ENCODE results near the gene ANKRD18B. TPM values are rescaled to one million over a fixed set of nuclear protein-coding genes. Genes with fewer than 3 reads are reported as not detected.
A peak's percentile ranks its signal among the peaks of the same experiment; 100 is the strongest.

Gene ANKRD18B
- total and polyA plus RNA-seq, 9 of the 15 experiments (the other 6 are each of a cell fraction or from before 2014, with no cell fraction given): 0.43 to 12.6 (median 1.8) TPM

DNA sequence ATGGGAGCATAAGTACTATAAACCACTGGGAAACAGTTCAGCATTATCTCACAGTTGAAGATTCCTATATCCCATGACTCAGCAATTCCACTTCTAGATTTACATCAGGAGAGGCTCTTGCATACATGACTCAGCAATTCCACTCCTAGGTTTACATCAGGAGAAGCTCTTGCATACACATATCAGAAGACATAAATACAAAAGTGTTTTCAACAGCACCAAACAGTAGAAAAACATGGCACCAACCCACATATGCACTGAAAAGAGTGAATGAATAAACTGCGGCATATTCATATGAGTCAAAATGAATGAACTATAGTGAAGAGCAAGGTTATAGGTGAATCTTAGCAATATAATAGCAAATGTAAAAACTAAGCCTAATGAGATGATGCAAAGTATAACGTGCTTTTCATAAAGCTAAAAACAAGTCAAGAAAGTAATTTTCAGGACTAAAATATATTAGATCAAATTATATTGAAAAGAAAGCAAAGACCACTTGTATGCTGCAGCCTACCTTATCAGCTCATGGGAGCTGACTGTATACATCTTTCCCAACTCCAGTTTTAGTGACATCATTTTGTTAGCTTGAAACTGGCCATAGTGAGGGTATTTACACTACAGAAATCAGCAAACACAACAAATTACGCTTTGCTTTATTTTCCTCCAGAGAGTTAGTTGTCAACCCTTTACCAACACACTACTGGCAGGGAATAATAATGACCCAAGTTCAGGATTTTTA is 95.8 kb downstream of the ANKRD18B start (continued):
- TF ChIP-seq KLF13 (tag; IDR thresholded peaks at IDR 0.05; ENCODE audit: borderline replicate concordance, low read depth) (no peak), ZNF280A (IDR thresholded peaks at IDR 0.05; ENCODE audit: low read depth, partially characterized antibody) (no peak), RHOXF2B (CRISPR knock-in tag; conservative IDR thresholded peaks at IDR 0.05) (no peak), TOE1 (IDR thresholded peaks at IDR 0.05; ENCODE audit: borderline replicate concordance) (no peak), TOE1 (CRISPR knock-in tag; IDR thresholded peaks at IDR 0.05; ENCODE audit: borderline replicate concordance, low read depth) (no peak), FOXK1 (CRISPR knock-in tag; IDR thresholded peaks at IDR 0.05; ENCODE audit: borderline replicate concordance) (no peak), PHF8 (IDR thresholded peaks at IDR 0.05; ENCODE audit: borderline replicate concordance, low read length) (no peak), L3MBTL2 (IDR thresholded peaks at IDR 0.05) (no peak), TCFL5 (CRISPR knock-in tag; conservative IDR thresholded peaks at IDR 0.05) (no peak), SREBF2 (CRISPR knock-in tag; IDR thresholded peaks at IDR 0.05) (no peak), ZNF609 (CRISPR knock-in tag; IDR thresholded peaks at IDR 0.05; ENCODE audit: borderline replicate concordance) (no peak), PTTG1 (tag; IDR thresholded peaks at IDR 0.05; ENCODE audit: low read depth) (no peak), ZBTB34 (CRISPR knock-in tag; IDR thresholded peaks at IDR 0.05) (no peak), POLR2AphosphoS5 (IDR thresholded peaks at IDR 0.05; ENCODE audit: control insufficient read depth, insufficient read depth, low read depth, low read length) (no peak), HNRNPK (IDR thresholded peaks at IDR 0.05; ENCODE audit: low read depth, low read length, poor library complexity, severe bottlenecking) (no peak), JUND (IDR thresholded peaks at IDR 0.05; ENCODE audit: borderline replicate concordance, low read depth, low read length) (peak; percentile 79; the same call in 1 of the 2 replicates), JUND (tag; IDR thresholded peaks at IDR 0.05; ENCODE audit: borderline replicate concordance, low read depth, low read length) (peak; percentile 75; the same call in 2 of the 3 replicates)
- TF ChIP-seq, protein P1, sequence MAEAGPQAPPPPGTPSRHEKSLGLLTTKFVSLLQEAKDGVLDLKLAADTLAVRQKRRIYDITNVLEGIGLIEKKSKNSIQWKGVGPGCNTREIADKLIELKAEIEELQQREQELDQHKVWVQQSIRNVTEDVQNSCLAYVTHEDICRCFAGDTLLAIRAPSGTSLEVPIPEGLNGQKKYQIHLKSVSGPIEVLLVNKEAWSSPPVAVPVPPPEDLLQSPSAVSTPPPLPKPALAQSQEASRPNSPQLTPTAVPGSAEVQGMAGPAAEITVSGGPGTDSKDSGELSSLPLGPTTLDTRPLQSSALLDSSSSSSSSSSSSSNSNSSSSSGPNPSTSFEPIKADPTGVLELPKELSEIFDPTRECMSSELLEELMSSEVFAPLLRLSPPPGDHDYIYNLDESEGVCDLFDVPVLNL (CRISPR knock-in tag; IDR thresholded peaks at IDR 0.05; ENCODE audit: low read depth): no peak
